Gastroesophageal sphincter (tissue), 4 donors: ENCODE results near the gene NCF2. TPM values are rescaled to one million over a fixed set of nuclear protein-coding genes. Genes with fewer than 3 reads are reported as not detected.

Experiments used
- ATAC-seq: fragments of 150-250 bp; one replicate; pipeline ENCODE4 v1.9.1; 2016; ENCODE audit warnings: mild to moderate bottlenecking, moderate library complexity
- H3K27ac ChIP-seq, 4 donors: fragments of 200-600 bp; sonication (generic) in 3 of 4; 1 replicate in 3 of 4; 2 replicates in 1 of 4; pipeline ENCODE4 v1.5.1; 2016 to 2019
- H3K27me3 ChIP-seq: fragments of 200-600 bp; sonication (generic); one replicate; pipeline ENCODE4 v1.5.1; 2019
- H3K36me3 ChIP-seq, 2 donors: fragments of 200-600 bp; sonication (generic); one replicate each; pipeline ENCODE4 v1.5.1; 2019; ENCODE audit warnings: control low read depth in 1 of 2
- H3K4me1 ChIP-seq, 3 donors: fragments of 200-600 bp; sonication (generic); 1 replicate in 2 of 3; 2 replicates in 1 of 3; pipeline ENCODE4 v1.5.1; 2016 to 2019; ENCODE audit warnings: control low read depth in 2 of 3
- H3K4me3 ChIP-seq, 2 donors: fragments of 200-600 bp; sonication (generic); one replicate each; pipeline ENCODE4 v1.5.1; 2019; ENCODE audit warnings: mild to moderate bottlenecking in 1 of 2, moderate library complexity in 1 of 2
- H3K9me3 ChIP-seq, 3 donors: fragments of 200-600 bp; sonication (generic); one replicate each; pipeline ENCODE4 v1.5.1; 2017 to 2019; ENCODE audit warnings: control low read depth in 2 of 3
- EP300 ChIP-seq: sonication (generic); formaldehyde crosslinking; IDR thresholded peaks from one replicate; pipeline ENCODE4 v1.6.1; 2017; ENCODE audit warnings: antibody characterized with exemption, mild to moderate bottlenecking
- POLR2A ChIP-seq, 2 donors: fragments of 450-650 bp; IDR thresholded peaks; one replicate each; pipeline ENCODE4 v1.6.1; 2017; ENCODE audit warnings: antibody characterized with exemption in 2 of 2, mild to moderate bottlenecking in 2 of 2, moderate library complexity in 1 of 2
- POLR2AphosphoS5 ChIP-seq: sonication (generic); formaldehyde crosslinking; IDR thresholded peaks from one replicate; pipeline ENCODE4 v1.6.1; 2017; ENCODE audit warnings: antibody characterized with exemption
- WGBS, 2 donors: methylation state at CpG; one replicate each; pipeline ENCODE4 v1.1.5; 2018; ENCODE audit warnings: low coverage in 1 of 2; 5-methylcytosine and 5-hydroxymethylcytosine counted together
- total RNA-seq, 4 donors: library from RNA; depleted of rRNA; stranded (reverse); fragments of >200 nt; gene quantifications; one replicate each; pipeline ENCODE4 v1.1.0, GENCODE V29; 2016
- TF ChIP-seq, protein P1 (sequence below), 4 experiments: fragments of 200-600 bp in 2 of 4; fragments of 450-650 bp in 2 of 4; sonication (generic) in 1 of 4; IDR thresholded peaks; one replicate each; pipeline ENCODE4 v1.5.1; 2017 to 2019; ENCODE audit warnings: antibody characterized with exemption in 4 of 4, mild to moderate bottlenecking in 2 of 4, moderate library complexity in 2 of 4

Gene NCF2
- total RNA-seq, 4 donors from 2014 or later: 3.7 to 22.0 (median 13.8) TPM

DNA sequence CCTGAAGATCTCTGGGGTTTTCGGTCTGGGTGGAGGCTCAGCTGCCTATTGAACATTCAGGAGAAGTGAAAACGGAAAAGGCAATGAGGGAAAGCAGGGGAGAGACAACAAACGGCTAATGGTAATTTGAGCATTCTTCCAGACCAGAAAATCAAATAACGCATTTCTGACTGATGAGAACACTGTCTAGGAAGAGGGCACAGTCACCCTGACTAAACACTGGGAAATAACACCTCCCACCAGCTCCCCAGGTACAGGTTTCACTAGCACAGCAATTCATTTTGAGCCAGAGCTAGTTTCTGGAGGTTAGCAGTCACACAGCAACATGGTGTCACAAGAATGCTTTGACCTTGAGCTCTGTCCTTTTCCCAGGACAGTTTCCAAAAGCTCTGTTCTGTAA is 21.1 kb downstream of the NCF2 start:
- TF ChIP-seq POLR2AphosphoS5: no peak
- TF ChIP-seq EP300: no peak
- TF ChIP-seq, protein P1, sequence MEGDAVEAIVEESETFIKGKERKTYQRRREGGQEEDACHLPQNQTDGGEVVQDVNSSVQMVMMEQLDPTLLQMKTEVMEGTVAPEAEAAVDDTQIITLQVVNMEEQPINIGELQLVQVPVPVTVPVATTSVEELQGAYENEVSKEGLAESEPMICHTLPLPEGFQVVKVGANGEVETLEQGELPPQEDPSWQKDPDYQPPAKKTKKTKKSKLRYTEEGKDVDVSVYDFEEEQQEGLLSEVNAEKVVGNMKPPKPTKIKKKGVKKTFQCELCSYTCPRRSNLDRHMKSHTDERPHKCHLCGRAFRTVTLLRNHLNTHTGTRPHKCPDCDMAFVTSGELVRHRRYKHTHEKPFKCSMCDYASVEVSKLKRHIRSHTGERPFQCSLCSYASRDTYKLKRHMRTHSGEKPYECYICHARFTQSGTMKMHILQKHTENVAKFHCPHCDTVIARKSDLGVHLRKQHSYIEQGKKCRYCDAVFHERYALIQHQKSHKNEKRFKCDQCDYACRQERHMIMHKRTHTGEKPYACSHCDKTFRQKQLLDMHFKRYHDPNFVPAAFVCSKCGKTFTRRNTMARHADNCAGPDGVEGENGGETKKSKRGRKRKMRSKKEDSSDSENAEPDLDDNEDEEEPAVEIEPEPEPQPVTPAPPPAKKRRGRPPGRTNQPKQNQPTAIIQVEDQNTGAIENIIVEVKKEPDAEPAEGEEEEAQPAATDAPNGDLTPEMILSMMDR (IDR thresholded peaks at IDR 0.05): no peak
- no peak for TF ChIP-seq POLR2A (IDR thresholded peaks at IDR 0.05)
- 61% methylated on average over 3 of the region's 4 CpGs; no CpG with 5 or more reads in 1 of the 2 donors for WGBS, 2 donors
- H3K4me1 ChIP-seq: peaks cover 0 to 7% (median 0%) of the 10 kb centered on the region in 3 donors
- H3K27me3 ChIP-seq: no peaks in the 10 kb centered on the region
- no peaks in the 10 kb centered on the region for H3K36me3 ChIP-seq
- no peak overlapping the region for H3K4me3 ChIP-seq
- no peaks in the 10 kb centered on the region for H3K9me3 ChIP-seq
- H3K27ac ChIP-seq: peak overlapping the region in 2 of 4 donors; percentile 13 to 15
- ATAC-seq: no peak

DNA sequence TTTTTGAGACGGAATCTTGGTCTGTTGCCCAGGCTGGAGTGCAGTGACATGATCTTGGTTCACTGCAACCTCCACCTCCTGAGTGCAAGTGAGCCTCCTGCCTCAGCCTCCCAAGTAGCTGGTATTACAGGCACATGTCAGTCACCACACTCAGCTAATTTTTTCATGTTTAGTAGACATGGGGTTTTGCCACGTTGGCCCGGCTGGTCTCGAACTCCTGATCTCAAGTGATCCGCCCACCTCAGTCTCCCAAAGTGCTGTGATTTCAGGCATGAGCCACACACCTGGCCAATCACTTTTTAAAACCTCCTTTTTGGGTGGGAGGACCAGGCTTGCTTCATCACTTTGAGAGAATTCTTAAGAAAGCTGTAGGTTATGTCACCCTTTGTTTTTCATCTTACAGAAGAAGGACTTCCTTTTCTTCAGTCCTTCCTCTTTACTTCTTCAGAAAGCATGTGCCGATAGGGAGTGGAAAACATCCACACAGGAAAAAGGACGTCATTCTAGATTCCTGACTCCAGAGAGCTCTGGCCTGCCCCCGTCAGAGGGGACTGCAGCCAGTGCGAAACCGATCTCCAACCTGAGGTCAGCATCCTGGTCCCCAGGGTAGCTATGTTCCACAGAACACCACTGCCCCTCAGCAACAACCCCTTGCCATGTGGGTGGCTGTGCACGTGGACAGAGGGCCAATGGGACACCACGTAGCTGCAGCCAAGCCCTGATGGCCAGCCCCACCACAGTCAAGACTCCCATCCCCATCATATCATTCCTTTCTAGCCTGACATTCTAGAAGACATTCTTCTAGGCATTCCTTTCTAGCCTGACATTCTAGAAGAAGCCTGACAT is 21.9 kb downstream of the NCF2 start:
- Histone ChIP-seq H3K4me1 (peaks cover 0 to 7% (median 0%) of the 10 kb centered on the region in 3 donors), H3K36me3 (no peaks in the 10 kb centered on the region), H3K9me3 (no peaks in the 10 kb centered on the region), H3K4me3 (no peak overlapping the region), H3K27ac (peak overlapping the region in 2 of 4 donors; percentile 13 to 32), H3K27me3 (no peaks in the 10 kb centered on the region)
- TF ChIP-seq EP300: no peak
- no peak for TF ChIP-seq POLR2AphosphoS5
- no peak for TF ChIP-seq POLR2A (IDR thresholded peaks at IDR 0.05)
- TF ChIP-seq, protein P1 (IDR thresholded peaks at IDR 0.05): no peak
- peak; percentile 63 for ATAC-seq
- 76 to 78% methylated on average over 6 to 8 of the region's 12 CpGs for WGBS, 2 donors

DNA sequence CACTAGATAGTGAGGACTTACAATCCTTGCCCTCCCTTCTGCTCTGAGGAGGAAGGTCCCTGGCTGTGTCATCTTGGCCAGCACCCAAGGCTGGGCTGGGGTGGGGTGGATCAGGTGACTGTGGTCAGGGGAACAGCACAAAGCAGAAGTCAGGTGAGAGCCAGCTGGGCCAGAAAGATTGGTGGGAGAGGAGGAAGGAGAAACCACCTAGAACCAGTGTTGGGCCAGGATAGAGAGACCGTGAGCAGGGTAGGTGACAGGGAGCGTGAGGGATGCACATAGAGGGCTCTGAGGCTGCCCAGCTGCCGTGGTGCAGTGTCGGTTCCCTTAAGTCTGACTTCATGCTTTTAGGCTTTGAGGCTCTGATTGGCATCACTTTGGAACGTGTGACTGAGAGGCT is 22.7 kb downstream of the NCF2 start:
- H3K9me3 ChIP-seq: no peaks in the 10 kb centered on the region
- WGBS, 2 donors: 65 to 100% methylated on average over 1 to 5 of the region's 5 CpGs
- ATAC-seq: peak; percentile 33
- no peak overlapping the region for H3K4me3 ChIP-seq
- no peaks in the 10 kb centered on the region for H3K27me3 ChIP-seq
- H3K4me1 ChIP-seq: peaks cover 0 to 7% (median 0%) of the 10 kb centered on the region in 3 donors
- peak overlapping the region in 2 of 4 donors; percentile 8 to 32 for H3K27ac ChIP-seq
- no peak for TF ChIP-seq POLR2AphosphoS5
- TF ChIP-seq EP300: no peak
- TF ChIP-seq, protein P1 (IDR thresholded peaks at IDR 0.05): no peak
- TF ChIP-seq POLR2A (IDR thresholded peaks at IDR 0.05): no peak
- no peaks in the 10 kb centered on the region for H3K36me3 ChIP-seq

DNA sequence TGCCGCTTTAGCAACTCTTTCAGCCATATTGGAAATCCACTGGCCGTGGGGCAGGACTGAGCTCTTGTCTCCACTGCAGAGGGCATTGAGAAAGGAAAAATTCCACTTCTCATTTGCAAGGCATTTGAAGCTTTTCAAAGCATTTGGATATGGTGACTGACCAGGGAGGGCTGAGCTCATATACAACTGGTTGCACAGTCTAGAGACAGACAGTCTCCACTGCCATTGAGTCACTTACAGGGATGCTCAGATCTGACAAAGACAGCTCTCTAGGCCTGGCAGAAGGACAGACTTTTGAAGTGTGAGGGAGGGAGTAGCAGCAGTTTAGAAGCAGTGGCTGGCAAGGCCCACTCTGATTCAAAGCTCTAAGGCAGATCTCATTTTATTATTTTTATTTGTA is 24.2 kb downstream of the NCF2 start:
- WGBS, 2 donors: 100% methylated on average over 2 of the region's 2 CpGs; no CpG with 5 or more reads in 1 of the 2 donors
- peaks cover 0 to 7% (median 0%) of the 10 kb centered on the region in 3 donors for H3K4me1 ChIP-seq
- TF ChIP-seq POLR2A (IDR thresholded peaks at IDR 0.05) (no peak), POLR2AphosphoS5 (no peak), EP300 (no peak)
- TF ChIP-seq, protein P1 (IDR thresholded peaks at IDR 0.05): no peak
- H3K27ac ChIP-seq: no peak overlapping the region
- no peaks in the 10 kb centered on the region for H3K9me3 ChIP-seq
- no peak for ATAC-seq
- H3K36me3 ChIP-seq: no peaks in the 10 kb centered on the region
- no peak overlapping the region for H3K4me3 ChIP-seq
- no peaks in the 10 kb centered on the region for H3K27me3 ChIP-seq

DNA sequence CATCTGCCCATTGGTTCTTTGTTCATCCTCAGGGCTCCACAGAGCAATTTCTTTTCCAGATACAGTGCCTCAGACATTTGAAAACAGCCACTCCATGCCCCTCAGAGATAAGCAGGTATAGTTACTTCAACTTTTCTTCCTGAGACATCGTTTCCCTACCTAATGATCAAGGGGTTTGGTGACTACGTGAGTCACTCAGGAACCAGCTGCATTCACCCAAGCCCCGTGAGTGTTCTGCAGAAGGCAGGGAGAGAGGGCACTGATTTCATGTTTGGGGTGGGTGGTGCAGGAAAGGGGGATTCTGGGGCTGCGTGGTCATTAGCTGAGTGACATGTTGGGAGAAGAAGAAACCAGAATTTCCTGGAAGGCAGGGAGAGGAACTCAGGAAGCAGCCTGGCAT is 25.0 kb downstream of the NCF2 start:
- WGBS, 2 donors: 39 to 100% methylated on average over 1 to 4 of the region's 4 CpGs
- H3K27me3 ChIP-seq: no peaks in the 10 kb centered on the region
- H3K4me1 ChIP-seq: peaks cover 0 to 7% (median 0%) of the 10 kb centered on the region in 3 donors
- no peak overlapping the region for H3K27ac ChIP-seq
- no peaks in the 10 kb centered on the region for H3K36me3 ChIP-seq
- TF ChIP-seq POLR2A (IDR thresholded peaks at IDR 0.05) (no peak), POLR2AphosphoS5 (no peak), EP300 (no peak)
- TF ChIP-seq, protein P1 (IDR thresholded peaks at IDR 0.05): no peak
- no peak for ATAC-seq
- no peak overlapping the region for H3K4me3 ChIP-seq
- H3K9me3 ChIP-seq: no peaks in the 10 kb centered on the region
